SK-N-SH (cell line): Measurements from ENCODE around the gene CNGA3. TPM values are rescaled to one million over a fixed set of nuclear protein-coding genes. Genes with fewer than 3 reads are reported as not detected.

ENCODE experiments used
- CTCF ChIA-PET: fragments of 300-600, 350-600 bp; formaldehyde crosslinking; extraction: SDS; loops from one replicate; lab custom pipeline; 2021; lab: Yijun Ruan, JAX
- POLR2A ChIA-PET: fragments of 350-600 bp; sonication (Branson Sonifier 250); formaldehyde crosslinking; extraction: SDS; loops from one replicate; lab custom pipeline; 2020; ENCODE audit warnings: antibody characterized with exemption, inconsistent platforms; lab: Yijun Ruan, JAX
- DNase-seq: peaks from one replicate; pipeline ENCODE4 v3.0.0; 2012
- H2AFZ ChIP-seq: fragments of 200-600 bp; sonication (generic); 2 replicates; pipeline ENCODE4 v1.8.1; 2016; ENCODE audit warnings: antibody characterized with exemption, mild to moderate bottlenecking, low read depth
- H3F3A ChIP-seq: fragments of 200-600 bp; sonication (generic); replicated peaks from 2 replicates; pipeline ENCODE3; 2016; ENCODE audit warnings: antibody characterized with exemption, mild to moderate bottlenecking; ENCODE audit not compliant: insufficient read depth
- H3K27ac ChIP-seq, 2 experiments: fragments of 200-500 bp in 1 of 2; fragments of 200-600 bp in 1 of 2; sonication (Bioruptor generic) in 1 of 2; sonication (generic), shearing (Covaris generic) in 1 of 2; 2 replicates each; pipeline versions ENCODE4 v1.5.1 to v1.6.1; 2014 to 2016; ENCODE audit warnings: low read depth in 2 of 2, inconsistent platforms in 1 of 2, low read length in 1 of 2, mild to moderate bottlenecking in 1 of 2, mixed read lengths in 1 of 2
- H3K27me3 ChIP-seq: fragments of 200-600 bp; sonication (generic), shearing (Covaris generic); 2 replicates; pipeline ENCODE4 v1.6.1; 2016; ENCODE audit warnings: mixed run types; ENCODE audit not compliant: insufficient read depth
- H3K36me3 ChIP-seq, 2 experiments: fragments of 200-500 bp in 1 of 2; fragments of 200-600 bp in 1 of 2; sonication (Bioruptor generic) in 1 of 2; sonication (generic) in 1 of 2; replicated peaks in 1 of 2; 2 replicates each; pipeline versions ENCODE3 to v1.5.1; 2014 to 2016; ENCODE audit warnings: low read length in 1 of 2, mild to moderate bottlenecking in 1 of 2; ENCODE audit not compliant: insufficient read depth in 2 of 2, control insufficient read depth in 1 of 2
- H3K4me1 ChIP-seq, 2 experiments: fragments of 200-500 bp in 1 of 2; fragments of 200-600 bp in 1 of 2; sonication (Bioruptor generic) in 1 of 2; sonication (generic), shearing (Covaris generic) in 1 of 2; 2 replicates each; pipeline versions ENCODE4 v1.5.1 to v1.6.1; 2014 to 2016; ENCODE audit warnings: low read depth in 1 of 2, low read length in 1 of 2, mixed run types in 1 of 2; ENCODE audit not compliant: insufficient read depth in 2 of 2, control insufficient read depth in 1 of 2
- H3K4me2 ChIP-seq: fragments of 200-600 bp; sonication (generic), shearing (Covaris generic); 2 replicates; pipeline ENCODE4 v1.6.1; 2017; ENCODE audit warnings: mixed run types
- H3K4me3 ChIP-seq, 2 experiments: fragments of 200-500 bp in 1 of 2; fragments of 200-600 bp in 1 of 2; sonication (Bioruptor generic) in 1 of 2; sonication (generic), shearing (Covaris generic) in 1 of 2; 2 replicates each; pipeline versions ENCODE4 v1.5.1 to v1.8.1; 2014 to 2016; ENCODE audit warnings: low read depth in 2 of 2, inconsistent platforms in 1 of 2, low read length in 1 of 2, mild to moderate bottlenecking in 1 of 2, mixed read lengths in 1 of 2, moderate library complexity in 1 of 2
- H3K79me2 ChIP-seq: fragments of 200-600 bp; sonication (generic); 2 replicates; pipeline ENCODE4 v1.8.1; 2017; ENCODE audit warnings: mild to moderate bottlenecking; ENCODE audit not compliant: insufficient read depth
- H3K9ac ChIP-seq: fragments of 200-600 bp; sonication (generic); 2 replicates; pipeline ENCODE4 v1.6.1; 2017; ENCODE audit warnings: mixed run types
- H3K9me2 ChIP-seq: fragments of 200-600 bp; sonication (generic); 2 replicates; pipeline ENCODE4 v1.6.1; 2017; ENCODE audit warnings: mixed run types
- H3K9me3 ChIP-seq: fragments of 200-600 bp; sonication (generic); 2 replicates; pipeline ENCODE4 v1.6.1; 2017; ENCODE audit warnings: mixed run types, mild to moderate bottlenecking, moderate library complexity
- H4K20me1 ChIP-seq: fragments of 200-600 bp; sonication (generic); 2 replicates; pipeline ENCODE4 v1.6.1; 2017; ENCODE audit warnings: mild to moderate bottlenecking, mixed run types; ENCODE audit not compliant: insufficient read depth
- EZH2phosphoT487 ChIP-seq: fragments of 200-600 bp; sonication (generic); IDR thresholded peaks from 2 replicates; pipeline ENCODE4 v1.6.1; 2017; ENCODE audit warnings: low read depth, mixed run types, mild to moderate bottlenecking, antibody characterized with exemption, moderate library complexity, borderline replicate concordance
- FOXJ3 ChIP-seq: sonication (generic); formaldehyde crosslinking; IDR thresholded peaks from 2 replicates; pipeline ENCODE4 v1.5.1; 2020; ENCODE audit warnings: mild to moderate bottlenecking, missing genetic modification reagents
- GATA2 ChIP-seq: sonication (generic); formaldehyde crosslinking; IDR thresholded peaks from 2 replicates; pipeline ENCODE4 v1.5.0; 2020; ENCODE audit warnings: mild to moderate bottlenecking, missing genetic modification reagents
- REST ChIP-seq: IDR thresholded peaks from 2 replicates; pipeline ENCODE4 v1.6.1; 2012; ENCODE audit warnings: mild to moderate bottlenecking, low read depth, low read length, moderate library complexity
- TEAD4 ChIP-seq: IDR thresholded peaks from 2 replicates; pipeline ENCODE4 v1.4.0; 2012; ENCODE audit warnings: mild to moderate bottlenecking, borderline replicate concordance; ENCODE audit not compliant: insufficient read depth
- WGBS: methylation state at CpG from one replicate; pipeline ENCODE4 v1.1.6; 2017; ENCODE audit warnings: low lambda C conversion rate; 5-methylcytosine and 5-hydroxymethylcytosine counted together
- polyA plus RNA-seq, 3 experiments: library from polyadenylated mRNA; depleted of rRNA; stranded (reverse); fragments of >200 nt; gene quantifications; 2 replicates each; pipeline ENCODE4 v1.2.3, GENCODE V29; 2012
- TF ChIP-seq, protein P1 (sequence below): IDR thresholded peaks from 2 replicates; pipeline ENCODE4 v1.4.0; 2012; ENCODE audit warnings: low read depth, borderline replicate concordance
- TF ChIP-seq, protein P2 (sequence below): fragments of 150-350 bp; IDR thresholded peaks from 2 replicates; pipeline ENCODE4 v1.6.1; 2016; ENCODE audit warnings: mild to moderate bottlenecking, low read depth, low read length
- TF ChIP-seq, protein P3 (sequence below): IDR thresholded peaks from 2 replicates; pipeline ENCODE4 v1.4.0; 2012; ENCODE audit warnings: low read depth, borderline replicate concordance

CNGA3 gene
- polyA plus RNA-seq, 1 of the 3 experiments (the other 2 are of a cell fraction) = not detected

DNA sequence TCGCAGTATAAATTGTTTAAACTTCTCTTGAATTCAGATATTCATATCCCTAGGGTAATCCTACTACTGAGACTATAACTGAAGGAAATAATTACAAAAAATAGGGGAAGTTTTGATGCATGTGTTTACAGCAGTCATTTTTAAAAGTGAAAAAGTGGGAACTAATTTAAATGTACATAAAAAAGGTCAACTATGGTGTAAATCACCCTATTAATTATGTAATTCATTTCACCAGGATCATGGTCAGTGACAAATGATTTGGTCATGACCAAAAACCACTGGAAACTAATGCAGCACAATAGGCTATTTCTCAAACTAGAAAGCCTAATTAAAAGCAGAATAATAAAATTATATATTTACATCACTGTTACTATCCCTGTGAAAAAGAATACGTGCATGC, 5.0 kb upstream of the CNGA3 start (continued):
- TF ChIP-seq, protein P1, sequence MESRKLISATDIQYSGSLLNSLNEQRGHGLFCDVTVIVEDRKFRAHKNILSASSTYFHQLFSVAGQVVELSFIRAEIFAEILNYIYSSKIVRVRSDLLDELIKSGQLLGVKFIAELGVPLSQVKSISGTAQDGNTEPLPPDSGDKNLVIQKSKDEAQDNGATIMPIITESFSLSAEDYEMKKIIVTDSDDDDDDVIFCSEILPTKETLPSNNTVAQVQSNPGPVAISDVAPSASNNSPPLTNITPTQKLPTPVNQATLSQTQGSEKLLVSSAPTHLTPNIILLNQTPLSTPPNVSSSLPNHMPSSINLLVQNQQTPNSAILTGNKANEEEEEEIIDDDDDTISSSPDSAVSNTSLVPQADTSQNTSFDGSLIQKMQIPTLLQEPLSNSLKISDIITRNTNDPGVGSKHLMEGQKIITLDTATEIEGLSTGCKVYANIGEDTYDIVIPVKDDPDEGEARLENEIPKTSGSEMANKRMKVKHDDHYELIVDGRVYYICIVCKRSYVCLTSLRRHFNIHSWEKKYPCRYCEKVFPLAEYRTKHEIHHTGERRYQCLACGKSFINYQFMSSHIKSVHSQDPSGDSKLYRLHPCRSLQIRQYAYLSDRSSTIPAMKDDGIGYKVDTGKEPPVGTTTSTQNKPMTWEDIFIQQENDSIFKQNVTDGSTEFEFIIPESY = no peak
- TF ChIP-seq, protein P2, sequence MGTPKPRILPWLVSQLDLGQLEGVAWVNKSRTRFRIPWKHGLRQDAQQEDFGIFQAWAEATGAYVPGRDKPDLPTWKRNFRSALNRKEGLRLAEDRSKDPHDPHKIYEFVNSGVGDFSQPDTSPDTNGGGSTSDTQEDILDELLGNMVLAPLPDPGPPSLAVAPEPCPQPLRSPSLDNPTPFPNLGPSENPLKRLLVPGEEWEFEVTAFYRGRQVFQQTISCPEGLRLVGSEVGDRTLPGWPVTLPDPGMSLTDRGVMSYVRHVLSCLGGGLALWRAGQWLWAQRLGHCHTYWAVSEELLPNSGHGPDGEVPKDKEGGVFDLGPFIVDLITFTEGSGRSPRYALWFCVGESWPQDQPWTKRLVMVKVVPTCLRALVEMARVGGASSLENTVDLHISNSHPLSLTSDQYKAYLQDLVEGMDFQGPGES = no peak

- H4K20me1 ChIP-seq = no peaks in the 10 kb centered on the region
- 0 out of 2 replicates have a peak, but pooled peaks cover 4% of the 10 kb centered on the region for H3K9me3 ChIP-seq
- peaks cover 38% of the 10 kb centered on the region; the same call in 1 of the 2 replicates for H3K27me3 ChIP-seq
- TF ChIP-seq TEAD4 (no peak), GATA2 (CRISPR knock-in tag) (peak; percentile 23; the same call in 1 of the 2 replicates), EZH2phosphoT487 (no peak), FOXJ3 (no peak), REST (no peak)
- TF ChIP-seq, protein P3, sequence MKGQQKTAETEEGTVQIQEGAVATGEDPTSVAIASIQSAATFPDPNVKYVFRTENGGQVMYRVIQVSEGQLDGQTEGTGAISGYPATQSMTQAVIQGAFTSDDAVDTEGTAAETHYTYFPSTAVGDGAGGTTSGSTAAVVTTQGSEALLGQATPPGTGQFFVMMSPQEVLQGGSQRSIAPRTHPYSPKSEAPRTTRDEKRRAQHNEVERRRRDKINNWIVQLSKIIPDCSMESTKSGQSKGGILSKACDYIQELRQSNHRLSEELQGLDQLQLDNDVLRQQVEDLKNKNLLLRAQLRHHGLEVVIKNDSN = no peak
- TF ChIP-seq, protein P2 = no peak
- peaks cover 0 to 2% of the 10 kb centered on the region in 2 experiments; a peak in 1 of 4 replicates for H3K4me1 ChIP-seq
- H3K27ac ChIP-seq = no peak overlapping the region
- H2AFZ ChIP-seq = no peak overlapping the region
- H3K36me3 ChIP-seq = no peaks in the 10 kb centered on the region
- 24% methylated on average over 3 of the region's 3 CpGs for WGBS
- no peaks in the 10 kb centered on the region for H3K9me2 ChIP-seq
- H3K4me2 ChIP-seq = no peak overlapping the region
- H3K79me2 ChIP-seq = no peaks in the 10 kb centered on the region
- no peaks in the 10 kb centered on the region for H3F3A ChIP-seq
- no peak overlapping the region for H3K4me3 ChIP-seq
- ChIA-PET CTCF (interaction anchor here (0.5 kb wide), 1 partner anchor 55 kb away, joined by 3 read pairs; no protein-coding TSS in a partner anchor), POLR2A (no interaction called here)
- no peak for DNase-seq
- H3K9ac ChIP-seq = no peak overlapping the region
Measured at GRCh38 chr2:98343285-98343684, 3.0 kb upstream of the CNGA3 start.
